Urinary bladder (tissue), 4 donors: ENCODE measurements around the gene TNIP3. TPM values are rescaled to one million over a fixed set of nuclear protein-coding genes. Genes with fewer than 3 reads are reported as not detected.
"Not testable (repeated sequence)": the region's sequence is repeated elsewhere in the genome, so short reads cannot be mapped to it uniquely, and the experiment has no call there.

Source experiments
- DNase-seq: peaks from one replicate; pipeline ENCODE4 v3.0.0-alpha.2; 2015; ENCODE audit errors: extremely low spot score
- H3K27ac ChIP-seq: one replicate; pipeline ENCODE4 v1.5.1; 2013; ENCODE audit warnings: low read depth, mild to moderate bottlenecking, moderate library complexity
- H3K36me3 ChIP-seq: one replicate; pipeline ENCODE4 v1.6.1; 2013; ENCODE audit warnings: mild to moderate bottlenecking, moderate library complexity; ENCODE audit not compliant: insufficient read depth
- H3K4me1 ChIP-seq: one replicate; pipeline ENCODE4 v1.6.1; 2013; ENCODE audit warnings: mild to moderate bottlenecking, moderate library complexity; ENCODE audit not compliant: insufficient read depth
- H3K4me3 ChIP-seq: one replicate; pipeline ENCODE4 v1.5.1; 2013; ENCODE audit warnings: low read depth, low read length
- WGBS: extraction: QIAGEN DNeasy Blood & Tissue Kit; methylation state at CpG from one replicate; pipeline ENCODE4 v1.1.7; 2013; 5-methylcytosine and 5-hydroxymethylcytosine counted together
- polyA plus RNA-seq: library from polyadenylated mRNA; stranded (reverse); fragments of 200-250 nt; gene quantifications from one replicate; pipeline ENCODE4 v1.2.3, GENCODE V29; 2013
- total RNA-seq: library from RNA; depleted of rRNA; stranded (reverse); fragments of >200 nt; gene quantifications from one replicate; pipeline ENCODE4 v1.2.3, GENCODE V29; 2014
- donor health status: healthy with polysubstance abuse.
- donor health status: healthy.

The TNIP3 gene
- total and polyA plus RNA-seq, 2 donors, result 0.21 TPM; not detected in 1

DNA sequence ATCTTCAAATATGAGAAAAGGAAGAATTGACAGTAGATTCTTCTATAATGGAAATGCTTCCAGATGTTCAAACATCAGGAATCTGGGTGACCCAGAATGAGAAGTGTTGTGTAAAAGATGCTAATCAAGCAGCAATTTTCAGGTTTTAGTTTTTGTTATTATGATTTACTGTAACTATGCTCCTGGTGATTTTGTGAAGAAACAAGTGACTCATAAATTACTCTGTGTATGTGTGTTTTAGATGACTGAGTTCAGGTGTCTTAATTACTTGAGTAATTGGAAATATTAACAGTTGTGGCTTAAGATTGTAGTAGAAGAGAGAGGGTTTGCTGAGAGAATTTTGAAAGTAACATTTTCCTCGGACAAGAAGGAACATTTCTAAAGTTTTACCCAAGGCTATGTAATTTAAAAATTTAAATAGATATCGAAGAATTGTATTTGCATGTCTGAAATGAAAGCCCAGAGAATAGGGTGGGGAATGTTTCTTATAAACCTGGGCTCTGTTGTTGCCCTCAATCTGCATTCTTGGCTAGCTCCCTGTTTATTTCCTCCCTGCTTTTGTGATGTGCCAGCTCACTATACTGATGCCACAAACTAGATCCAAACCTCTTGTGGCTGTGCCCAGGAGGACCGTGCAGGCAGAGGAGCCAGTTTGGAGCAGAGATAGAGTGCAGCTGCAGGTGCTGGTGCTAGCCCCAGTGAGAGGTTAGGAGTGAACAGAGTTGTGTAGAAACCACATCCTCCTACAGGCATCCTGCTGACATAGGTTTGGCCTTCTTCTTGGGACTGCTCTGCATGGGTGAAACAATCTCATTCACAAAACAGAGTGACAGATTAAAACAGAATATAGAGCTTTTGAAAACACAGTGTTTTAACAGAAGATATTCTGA, 25.4 kb upstream of the TNIP3 start:
- H3K4me3 ChIP-seq, result no peak overlapping the region
- 58% methylated on average over 3 of the region's 3 CpGs for WGBS
- H3K4me1 ChIP-seq, result no peaks in the 10 kb centered on the region
- H3K36me3 ChIP-seq, result no peaks in the 10 kb centered on the region
- no peak overlapping the region for H3K27ac ChIP-seq
- DNase-seq, result no peak

DNA sequence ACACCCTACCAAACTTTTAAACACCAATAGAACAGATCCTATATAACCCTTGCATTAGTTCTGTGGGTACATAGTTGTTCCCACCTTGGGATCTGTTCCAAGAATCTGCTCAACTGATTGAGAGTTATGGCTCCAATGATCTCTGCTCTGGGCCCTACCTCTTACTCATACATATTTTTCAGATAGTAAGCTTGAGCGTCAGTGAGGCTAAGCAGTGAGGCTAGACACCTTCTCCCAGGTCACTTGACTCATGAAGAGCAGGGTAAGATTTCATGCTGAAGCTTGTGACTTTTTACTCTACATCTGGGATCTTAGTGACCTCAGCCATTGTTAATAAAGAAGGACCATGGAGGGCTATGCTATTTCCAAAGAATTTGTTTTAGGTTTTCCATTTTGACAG, 23.1 kb upstream of the TNIP3 start:
- no peak for DNase-seq
- Histone ChIP-seq H3K27ac (no peak overlapping the region), H3K36me3 (no peaks in the 10 kb centered on the region), H3K4me3 (no peak overlapping the region), H3K4me1 (no peaks in the 10 kb centered on the region)
- 73% methylated on average over 1 of the region's 1 CpG for WGBS

DNA sequence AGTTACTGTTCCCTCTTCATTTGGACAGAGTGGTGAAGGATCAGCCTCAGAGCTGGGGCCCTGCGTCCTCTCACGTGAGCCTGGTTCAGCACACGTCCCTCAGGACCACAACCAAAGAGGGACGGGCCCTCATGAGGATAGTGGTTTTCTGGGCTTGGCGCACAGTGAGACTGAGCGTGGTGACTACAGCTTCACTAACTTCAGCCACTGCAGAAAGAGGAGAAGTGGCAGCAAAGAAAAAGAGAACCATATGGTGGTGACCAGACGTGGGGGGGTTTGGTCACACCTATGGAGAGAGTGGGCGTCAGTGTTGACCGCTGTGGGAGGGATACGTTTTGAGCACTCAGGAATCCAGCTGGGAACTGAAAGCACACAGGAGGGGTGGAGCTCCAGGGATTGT, 21.8 kb upstream of the TNIP3 start:
- H3K27ac ChIP-seq, result no peak overlapping the region
- 86% methylated on average over 10 of the region's 10 CpGs for WGBS
- H3K36me3 ChIP-seq, result no peaks in the 10 kb centered on the region
- H3K4me3 ChIP-seq, result no peak overlapping the region
- no peak for DNase-seq
- no peaks in the 10 kb centered on the region for H3K4me1 ChIP-seq

- Histone ChIP-seq H3K4me3 (no peak overlapping the region), H3K36me3 (no peaks in the 10 kb centered on the region), H3K4me1 (no peaks in the 10 kb centered on the region), H3K27ac (no peak overlapping the region)
- 94% methylated on average over 1 of the region's 1 CpG for WGBS
- no peak for DNase-seq
Measured at GRCh38 chr4:121183989-121184388, 19.9 kb upstream of the TNIP3 start.

DNA sequence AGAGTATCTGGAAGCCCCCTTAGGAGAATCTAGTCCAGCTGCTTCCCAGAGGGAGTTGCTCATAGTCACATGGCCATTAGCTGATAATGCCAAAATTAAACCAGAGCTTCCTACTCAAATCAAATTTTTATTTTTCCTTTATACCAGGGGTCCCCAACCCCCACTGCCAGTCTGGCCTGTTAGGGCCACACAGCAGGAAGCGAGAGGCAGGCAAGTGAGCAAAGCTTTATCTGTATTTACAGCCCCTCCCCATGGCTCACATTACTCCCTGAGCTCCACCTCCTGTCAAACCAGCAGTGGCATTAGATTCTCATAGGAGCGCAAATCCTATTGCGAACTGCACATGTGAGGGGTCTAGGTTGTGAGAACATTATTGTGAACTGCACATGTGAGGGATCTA, 19.2 kb upstream of the TNIP3 start:
- H3K36me3 ChIP-seq, result no peaks in the 10 kb centered on the region
- 99% methylated on average over 3 of the region's 3 CpGs for WGBS
- DNase-seq, result no peak
- no peaks in the 10 kb centered on the region for H3K4me1 ChIP-seq
- no peak overlapping the region for H3K4me3 ChIP-seq
- no peak overlapping the region for H3K27ac ChIP-seq

DNA sequence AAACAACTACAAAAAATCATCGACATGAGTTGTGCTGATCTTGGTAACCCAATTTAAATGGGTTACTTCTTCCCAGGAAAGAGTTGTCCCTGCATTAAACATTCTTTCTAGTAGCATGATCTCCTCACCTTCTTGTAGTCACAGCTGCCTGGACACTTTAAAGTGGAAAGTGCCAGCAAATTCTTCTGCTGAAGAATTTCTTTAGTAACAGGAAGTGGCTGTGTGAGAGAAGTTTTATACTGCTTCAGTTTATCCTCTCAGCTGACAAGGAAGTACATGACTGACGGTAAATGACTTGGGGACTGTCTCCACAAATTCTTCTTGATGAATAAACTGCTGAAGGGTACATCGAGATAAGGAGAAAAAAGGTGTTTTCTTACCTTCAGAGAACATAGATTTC, 18.2 kb upstream of the TNIP3 start:
- Histone ChIP-seq H3K27ac (peak overlapping the region; percentile 32), H3K36me3 (no peaks in the 10 kb centered on the region), H3K4me1 (no peaks in the 10 kb centered on the region), H3K4me3 (no peak overlapping the region)
- no peak for DNase-seq
- WGBS, result 43% methylated on average over 3 of the region's 3 CpGs

GRCh38 chr4:121181493-121181892, 17.4 kb upstream of the TNIP3 start:
- Histone ChIP-seq H3K36me3 (no peaks in the 10 kb centered on the region), H3K4me1 (no peaks in the 10 kb centered on the region), H3K4me3 (no peak overlapping the region), H3K27ac (no peak overlapping the region)
- WGBS, result 93% methylated on average over 1 of the region's 1 CpG
- DNase-seq, result no peak

DNA sequence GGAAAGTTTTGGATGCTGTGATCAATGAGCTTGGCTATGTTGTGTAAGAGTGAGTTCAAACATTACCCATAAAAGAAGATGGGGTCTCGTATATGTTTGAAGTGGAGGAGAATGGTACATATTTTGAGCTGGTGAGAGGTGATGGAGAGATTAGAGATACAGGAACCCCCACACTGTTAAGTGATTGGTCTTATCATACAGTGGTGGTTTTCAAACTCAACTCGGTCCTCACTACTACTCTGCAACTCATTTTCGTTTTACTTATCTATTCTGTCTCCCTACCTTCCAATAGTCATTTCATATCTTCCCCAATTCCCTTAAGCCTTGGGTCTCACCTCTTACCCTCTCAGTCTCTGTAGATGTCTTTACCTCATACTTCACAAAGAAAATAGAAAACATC, 16.4 kb upstream of the TNIP3 start:
- Histone ChIP-seq H3K36me3 (no peaks in the 10 kb centered on the region), H3K27ac (no peak overlapping the region), H3K4me3 (no peak overlapping the region), H3K4me1 (no peaks in the 10 kb centered on the region)
- 74% methylated on average over 3 of the region's 3 CpGs for WGBS
- no peak for DNase-seq

DNA sequence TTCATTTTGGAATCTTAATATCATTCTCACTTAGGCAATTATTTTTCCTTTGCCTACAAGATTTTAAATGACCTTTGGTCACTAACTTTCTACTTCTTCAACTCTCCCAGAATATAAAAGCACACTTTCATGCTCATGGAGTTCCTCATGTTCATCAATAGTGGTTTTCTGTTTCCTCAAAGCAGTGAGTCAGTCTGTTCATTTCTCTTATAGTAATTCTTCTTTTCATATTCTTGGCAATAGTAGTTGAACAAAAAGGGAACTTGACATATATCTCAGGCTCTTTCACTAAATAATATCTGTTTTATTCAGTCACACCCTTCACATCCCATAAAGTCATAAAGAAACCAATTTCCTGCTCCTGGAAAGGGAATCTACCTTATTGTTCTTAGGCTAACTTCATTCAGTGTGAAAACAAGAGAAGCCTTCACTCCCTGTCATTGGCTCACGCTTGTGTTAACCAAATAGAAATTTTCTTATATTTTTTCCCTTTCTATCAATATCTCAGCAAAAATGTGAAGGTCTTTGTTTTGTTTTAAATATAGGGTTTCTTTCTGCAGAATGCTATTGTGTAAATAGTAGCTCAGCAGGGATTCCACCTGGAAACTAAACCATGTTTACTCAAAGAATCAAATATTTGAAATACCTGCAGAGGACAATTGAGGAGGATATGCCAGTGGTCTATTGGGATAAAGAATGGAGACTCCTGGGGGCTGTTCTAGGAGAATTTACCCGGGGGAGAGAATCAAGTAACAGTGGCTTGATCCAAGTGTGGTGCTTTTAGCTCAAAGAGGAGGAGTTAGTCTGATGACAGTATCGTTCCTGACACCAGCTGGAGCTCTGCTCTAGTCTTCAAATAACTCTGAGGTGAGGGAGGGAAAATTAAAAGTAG, 13.4 kb upstream of the TNIP3 start:
- WGBS, result 46% methylated on average over 3 of the region's 3 CpGs
- Histone ChIP-seq H3K36me3 (no peaks in the 10 kb centered on the region), H3K27ac (no peak overlapping the region)

DNA sequence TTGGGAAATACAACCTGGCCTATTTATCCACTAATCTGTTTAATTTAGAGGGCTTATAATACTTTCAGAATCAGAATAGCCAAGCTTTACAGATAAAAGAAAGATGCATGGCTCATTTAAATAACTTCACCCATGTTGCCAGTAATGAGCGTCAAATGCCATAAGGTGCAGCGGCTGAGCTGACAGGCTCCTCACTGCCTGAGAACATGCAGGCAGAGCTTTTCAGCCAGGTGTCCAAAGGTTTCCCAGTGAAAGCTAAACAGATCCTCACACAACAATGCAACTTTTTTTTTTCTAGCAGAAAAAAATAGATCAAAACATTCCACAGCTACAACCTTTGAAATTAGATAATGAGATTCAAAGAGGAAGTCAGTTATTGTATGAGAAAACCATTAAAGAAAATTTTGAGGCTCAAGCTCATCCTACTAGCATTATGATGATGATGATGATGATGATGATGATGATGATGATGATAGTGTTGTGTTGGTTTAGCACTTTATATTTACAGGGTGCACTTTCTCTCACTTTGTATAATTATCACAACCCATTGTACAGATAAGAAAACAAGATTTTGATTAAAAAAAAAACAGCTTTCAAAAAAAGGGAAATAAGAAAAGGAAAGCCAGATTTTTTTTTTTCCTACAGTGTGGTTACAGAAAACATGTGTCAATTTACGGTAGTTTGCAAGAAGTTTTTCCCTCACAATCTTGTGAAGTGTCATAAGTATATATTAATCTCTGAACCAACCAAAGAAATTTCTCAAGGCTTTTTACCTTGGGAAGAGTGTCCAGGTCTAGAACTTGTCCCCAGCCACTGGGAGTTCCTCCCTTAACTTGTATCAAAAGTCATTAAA, 12.2 kb upstream of the TNIP3 start:
- H3K36me3 ChIP-seq, result no peaks in the 10 kb centered on the region
- no peak for DNase-seq
- H3K4me1 ChIP-seq, result no peaks in the 10 kb centered on the region
- WGBS, result 72% methylated on average over 3 of the region's 3 CpGs
- H3K27ac ChIP-seq, result no peak overlapping the region
- H3K4me3 ChIP-seq, result no peak overlapping the region

More for the DNA sequence above, 13.4 kb upstream of the TNIP3 start:
- no peak for DNase-seq
- H3K4me3 ChIP-seq, result no peak overlapping the region
- no peaks in the 10 kb centered on the region for H3K4me1 ChIP-seq

DNA sequence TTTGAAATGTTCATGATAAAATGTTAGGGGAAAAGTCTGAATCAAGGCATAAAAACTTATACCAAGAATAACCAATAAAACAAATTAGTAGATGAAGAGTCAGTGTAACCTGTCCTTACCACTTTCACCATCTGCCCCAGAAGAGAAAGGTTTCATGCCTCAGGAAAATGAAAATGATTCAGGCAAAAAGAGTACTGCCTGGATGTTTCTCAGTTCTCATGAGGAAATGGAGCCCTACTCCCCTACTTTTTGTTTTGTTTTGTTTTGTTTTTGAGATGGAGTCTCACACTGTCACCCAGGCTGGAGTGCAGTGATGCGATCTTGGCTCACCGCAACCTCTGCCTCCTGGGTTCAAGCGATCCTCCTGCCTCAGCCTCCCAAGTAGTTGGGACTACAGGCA, 7.4 kb upstream of the TNIP3 start:
- DNase-seq, H3K27ac ChIP-seq, H3K4me1 ChIP-seq, H3K4me3 ChIP-seq, H3K36me3 ChIP-seq: not testable (repeated sequence)
- WGBS, result 98% methylated on average over 3 of the region's 3 CpGs

- no peak for DNase-seq
- no peak overlapping the region for H3K4me3 ChIP-seq
- 86% methylated on average over 6 of the region's 6 CpGs for WGBS
Measured at GRCh38 chr4:121168446-121169281, 4.5 kb upstream of the TNIP3 start.

DNA sequence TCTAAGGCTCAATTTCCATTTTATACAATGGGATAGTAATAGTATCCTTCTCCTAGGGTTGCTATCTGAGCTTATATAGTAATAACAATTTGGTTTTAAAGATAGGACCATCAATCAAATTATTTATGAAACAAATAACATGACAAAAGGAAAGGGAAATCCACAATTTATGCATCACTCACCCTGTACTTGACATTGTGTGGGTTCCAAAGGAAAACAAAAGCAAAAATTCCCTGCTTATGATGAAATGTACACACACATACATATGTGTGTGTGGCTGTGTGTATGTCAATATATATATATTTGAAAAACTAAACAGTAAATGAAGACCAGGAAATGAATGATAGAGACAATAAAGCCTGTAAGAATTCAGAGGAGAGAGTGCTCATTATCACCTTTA, 2.9 kb upstream of the TNIP3 start:
- Histone ChIP-seq H3K36me3 (no peaks in the 10 kb centered on the region), H3K27ac (no peak overlapping the region), H3K4me1 (no peaks in the 10 kb centered on the region), H3K4me3 (no peak overlapping the region)
- no peak for DNase-seq

More at GRCh38 chr4:121168446-121169281, 4.5 kb upstream of the TNIP3 start:
- H3K4me1 ChIP-seq, result no peaks in the 10 kb centered on the region
- H3K36me3 ChIP-seq, result no peaks in the 10 kb centered on the region
- no peak overlapping the region for H3K27ac ChIP-seq
